RWPE1 (cell line): ENCODE data around the gene BICRA.
"Not testable (repeated sequence)": the region's sequence is repeated elsewhere in the genome, so short reads cannot be mapped to it uniquely, and the experiment has no call there.

Experiments
- CTCF ChIA-PET: fragments of 350-600 bp; sonication (Branson Sonifier 250); formaldehyde crosslinking; extraction: SDS; loops from one replicate; lab custom pipeline; 2021; lab: Yijun Ruan, JAX
- POLR2A ChIA-PET: fragments of 400-600 bp; formaldehyde crosslinking; extraction: SDS; loops from one replicate; lab custom pipeline; 2020; ENCODE audit warnings: antibody characterized with exemption; ENCODE audit not compliant: low non-redundant PET; lab: Yijun Ruan, JAX
- DNase-seq: peaks from one replicate; pipeline ENCODE4 v3.0.0; 2012; ENCODE audit warnings: low spot score
- H3K27ac ChIP-seq: fragments of 450-650 bp; 2 replicates; pipeline ENCODE4 v1.5.1; 2017
- CTCF ChIP-seq: fragments of 450-650 bp; conservative IDR thresholded peaks from 2 replicates; pipeline ENCODE4 v1.5.1; 2017; ENCODE audit warnings: low read depth, mild to moderate bottlenecking

BICRA gene

DNA sequence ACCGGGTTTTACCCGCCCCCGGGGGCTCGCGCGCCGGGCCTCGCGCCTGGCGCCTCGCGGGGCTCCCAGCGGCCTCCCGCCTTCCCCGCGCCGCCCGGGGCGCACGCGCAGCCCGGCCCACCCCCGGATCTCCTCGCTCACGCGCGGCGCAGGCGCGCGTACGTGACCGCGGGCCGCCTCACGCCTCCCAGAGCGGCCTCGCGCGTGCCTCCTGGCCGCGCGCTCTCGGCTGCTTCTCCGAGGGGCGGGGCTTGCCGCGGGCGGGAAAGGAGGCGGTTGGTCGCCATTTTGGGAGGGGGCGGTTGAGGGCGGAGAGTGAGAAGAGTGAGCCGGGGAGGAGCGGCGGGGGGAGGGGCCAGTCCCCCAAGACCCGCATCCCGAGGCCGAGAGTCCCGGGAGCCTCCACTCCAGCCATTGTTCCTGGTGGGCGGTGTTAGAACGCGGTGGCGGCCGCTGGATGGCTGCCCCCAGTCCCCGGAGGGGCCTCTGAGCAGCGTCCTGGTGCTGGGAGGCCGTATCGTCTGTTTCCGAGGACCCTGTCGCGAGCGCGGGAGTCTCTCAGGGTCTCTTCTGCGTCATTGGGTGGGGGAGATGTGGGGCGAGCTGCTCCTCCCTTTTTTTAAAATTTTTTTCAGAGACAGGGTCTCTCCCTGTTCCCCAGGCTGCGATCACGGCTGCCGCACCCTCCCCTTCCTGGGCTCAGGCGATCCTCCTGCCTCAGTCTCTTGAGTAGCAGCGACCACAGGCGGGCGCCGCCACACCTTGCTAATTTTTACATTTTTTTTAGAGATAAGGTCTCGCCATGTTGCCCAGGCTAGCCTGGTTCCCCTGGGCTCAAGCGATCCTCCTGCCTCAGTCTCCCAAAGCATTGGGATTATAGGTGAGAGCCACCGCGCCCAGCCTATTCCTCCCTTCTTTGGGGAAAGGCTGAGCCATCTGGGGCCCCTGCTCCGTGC lies 35.6 kb upstream of the BICRA start, which contains the start of gene ZNF541:
Gene ZNF541 (minus strand): TSS at position 78 of the 956 bp plus-strand sequence. CDS start 17,292 bp downstream, outside the sequence.
- H3K27ac ChIP-seq: no peak within 1 kb of the TSS
- peak; percentile 56 for DNase-seq
- CTCF ChIA-PET: interaction anchor here (1.1 kb wide), 1 partner anchor 13 kb away, joined by 5 read pairs; no protein-coding TSS in a partner anchor

GRCh38 chr19:47580397-47580796 lies 28.5 kb upstream of the BICRA start:
- CTCF ChIA-PET: interaction anchor here (2.3 kb wide), 1 partner anchor 64 kb away, joined by 9 read pairs; no protein-coding TSS in a partner anchor
- POLR2A ChIA-PET: no interaction called here
- no peak for TF ChIP-seq CTCF
- DNase-seq: no peak
- no peak overlapping the region for H3K27ac ChIP-seq

More for the DNA sequence above, 35.6 kb upstream of the BICRA start, which contains the start of gene ZNF541:
- TF ChIP-seq CTCF: no peak
- POLR2A ChIA-PET: no interaction called here

DNA sequence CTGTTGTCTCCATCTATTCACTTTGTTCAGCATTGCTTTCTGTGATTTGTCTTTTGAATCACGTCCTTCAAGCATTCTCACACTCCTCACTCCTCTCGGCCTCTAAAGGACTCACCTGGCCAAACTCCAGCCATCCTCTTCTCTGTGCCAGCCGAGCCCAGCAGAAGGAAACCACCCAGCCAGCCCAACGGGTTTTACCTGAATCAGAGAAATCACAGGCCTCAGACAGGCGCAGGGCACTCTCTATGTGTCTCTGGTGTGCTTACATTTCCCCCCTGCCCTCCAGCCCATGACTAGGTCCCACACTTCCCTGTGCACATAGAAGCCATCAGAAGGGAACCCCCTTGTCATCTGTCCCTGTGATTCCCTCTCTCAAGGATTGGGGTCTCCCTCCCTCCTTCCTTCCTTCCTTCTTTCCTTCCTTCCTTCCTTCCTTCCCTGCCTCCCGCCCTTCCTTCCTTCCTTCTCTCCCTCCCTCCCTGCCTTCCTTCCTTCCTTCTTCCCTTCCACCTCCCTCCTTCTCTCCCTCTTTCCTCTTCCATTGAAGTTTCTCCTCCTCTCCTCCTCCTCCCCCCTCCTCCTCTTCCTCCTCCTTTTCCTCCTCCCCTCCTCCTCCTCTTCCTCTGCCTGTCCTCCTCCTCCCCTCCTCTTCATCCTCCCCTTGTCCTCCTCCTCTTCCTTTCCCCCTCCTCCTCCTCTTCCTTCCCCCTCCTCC lies 27.2 kb upstream of the BICRA start:
- DNase-seq: peak; percentile 37
- POLR2A ChIA-PET: no interaction called here
- H3K27ac ChIP-seq: no peak overlapping the region
- CTCF ChIA-PET: no interaction called here
- no peak for TF ChIP-seq CTCF

DNA sequence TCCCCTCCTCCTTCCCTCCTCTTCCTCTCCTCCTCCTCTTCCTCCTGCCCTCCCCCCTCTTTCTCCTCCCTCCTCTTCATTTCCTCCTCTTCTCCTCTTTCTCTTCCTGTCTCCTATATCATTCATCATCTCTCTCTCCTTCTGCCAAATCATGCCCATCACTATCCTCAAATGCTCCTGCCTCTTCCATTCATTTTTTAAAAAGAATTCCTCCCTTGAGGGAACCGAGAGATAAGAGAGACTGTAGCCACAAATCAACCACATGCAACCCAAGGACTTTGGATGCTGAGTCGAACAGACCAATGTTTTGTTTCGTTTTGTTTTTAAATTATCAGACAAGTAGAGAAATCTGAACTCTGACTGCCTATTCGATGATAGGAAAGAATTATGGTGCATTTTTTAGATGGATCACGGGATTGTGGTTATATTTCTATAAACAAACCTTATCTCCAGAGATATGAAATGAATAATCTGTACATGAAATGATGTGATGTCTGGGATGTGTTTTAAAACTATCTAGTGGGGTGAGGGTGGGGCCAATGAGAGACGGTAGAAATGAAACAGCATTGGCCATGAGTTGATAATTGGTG lies 26.5 kb upstream of the BICRA start:
- DNase-seq: no peak
- TF ChIP-seq CTCF: no peak
- POLR2A ChIA-PET: no interaction called here
- H3K27ac ChIP-seq: no peak overlapping the region
- CTCF ChIA-PET: no interaction called here

- POLR2A ChIA-PET, H3K27ac ChIP-seq: not testable (repeated sequence)
- DNase-seq: peak; percentile 24
- CTCF ChIA-PET: interaction anchor here (0.7 kb wide), 1 partner anchor 192 kb away, joined by 3 read pairs; no protein-coding TSS in a partner anchor
These were observed 25.8 kb upstream of the BICRA start for GRCh38 chr19:47583161-47583560.

- DNase-seq: peak; percentile 30
- no peak overlapping the region for H3K27ac ChIP-seq
- TF ChIP-seq CTCF: no peak
- ChIA-PET POLR2A (no interaction called here), CTCF (interaction anchor here (0.6 kb wide), 1 partner anchor 19 kb away, joined by 3 read pairs; no protein-coding TSS in a partner anchor)
These were observed 21.6 kb upstream of the BICRA start for GRCh38 chr19:47587295-47587694.
